NCI-H1105 (cell line): Measurements from ENCODE around the gene ABCD3.
"Not testable (repeated sequence)": the region's sequence is repeated elsewhere in the genome, so short reads cannot be mapped to it uniquely, and the experiment has no call there.

Experiments
- DNase-seq: peaks from one replicate; lab custom pipeline; 2025; lab: John Stamatoyannopoulos, UW

The ABCD3 gene

GRCh38 chr1:94417978-94418663, at the start of gene ABCD3:
Gene ABCD3, plus strand, starts transcription at chr1:94418389. Its CDS starts 90 bp downstream, at chr1:94418479.
- peak; percentile 95 for DNase-seq

- DNase-seq = not testable (repeated sequence)
Measured at GRCh38 chr1:94372771-94373170, 45.4 kb upstream of the ABCD3 start.

DNA sequence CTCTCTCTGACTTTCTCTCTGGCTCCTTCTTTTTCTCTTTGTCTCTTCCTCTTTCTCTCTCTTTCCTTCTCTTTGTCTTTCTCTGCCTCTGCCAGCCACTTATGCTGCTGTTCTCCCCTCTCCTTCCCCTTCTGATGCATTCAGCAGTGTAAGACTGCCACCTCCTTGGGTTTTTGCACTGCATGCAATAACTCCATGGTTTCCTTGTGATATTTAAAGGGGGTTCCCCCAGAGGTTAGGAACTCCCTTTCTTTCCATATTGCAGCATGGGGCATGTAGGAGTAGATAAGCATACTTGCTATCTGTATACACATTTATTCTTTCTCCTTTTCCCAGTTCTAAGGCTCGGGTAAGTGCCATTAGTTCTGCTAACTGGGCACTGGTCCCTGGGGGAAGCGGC, 44.9 kb upstream of the ABCD3 start:
- not testable (repeated sequence) for DNase-seq

DNA sequence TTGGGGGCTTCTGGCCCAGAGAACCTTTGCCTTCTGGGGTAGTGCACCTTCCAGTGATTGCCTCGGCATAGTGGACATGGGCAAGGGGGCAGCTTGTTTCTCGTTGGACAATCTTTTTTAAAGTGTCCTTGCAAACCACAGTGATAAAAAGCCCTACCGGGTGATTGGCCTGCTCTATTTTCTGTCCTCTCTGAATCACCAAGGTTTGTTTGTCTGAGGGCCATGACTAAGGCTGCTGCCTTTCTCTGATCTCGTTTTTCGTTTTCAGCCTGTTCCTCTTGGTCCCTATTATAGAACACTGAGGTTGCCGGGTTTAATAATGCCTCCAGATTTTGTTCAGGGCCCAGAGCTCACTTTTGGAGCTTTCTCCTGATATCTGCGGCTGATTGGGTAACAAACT, 42.5 kb upstream of the ABCD3 start:
- not testable (repeated sequence) for DNase-seq

DNA sequence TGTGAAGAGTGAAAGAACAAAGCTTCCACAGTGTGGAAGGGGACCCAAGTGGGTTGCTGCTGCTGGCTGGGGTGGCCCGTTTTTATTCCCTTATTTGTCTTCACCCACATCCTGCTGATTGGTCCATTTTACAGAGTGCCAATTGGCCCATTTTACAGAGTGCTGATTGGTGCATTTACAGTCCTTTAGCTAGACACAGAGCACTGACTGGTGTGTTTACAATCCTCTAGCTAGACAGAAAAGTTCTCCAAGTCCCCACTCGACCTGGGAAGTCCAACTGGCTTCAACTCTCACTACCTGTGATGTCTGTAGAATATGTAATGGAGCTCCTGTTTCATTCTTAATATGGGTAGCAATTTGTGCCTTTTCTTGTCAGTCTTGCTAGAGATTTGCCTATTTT, 39.7 kb upstream of the ABCD3 start:
- DNase-seq = not testable (repeated sequence)

GRCh38 chr1:94379615-94380014, 38.6 kb upstream of the ABCD3 start:
- DNase-seq = no peak

DNA sequence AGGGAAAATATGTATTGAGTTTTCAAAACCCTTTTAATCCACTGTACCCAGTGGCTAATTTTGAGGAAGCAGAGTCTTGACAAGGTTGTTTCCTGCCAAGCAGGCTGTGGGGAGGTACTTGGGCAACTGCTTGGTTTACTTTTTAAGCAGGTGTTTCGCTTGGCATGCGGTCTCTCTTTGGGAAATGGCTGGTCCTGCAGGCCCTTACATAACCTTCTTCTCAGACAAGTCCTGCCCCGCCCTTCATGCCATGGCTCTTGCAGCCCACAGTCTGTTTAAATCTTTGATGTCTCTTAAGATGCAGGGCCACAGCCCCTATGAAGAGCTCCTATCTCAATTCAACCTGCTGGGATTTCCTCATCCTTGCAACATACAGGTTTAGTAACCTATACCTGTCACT, 36.0 kb upstream of the ABCD3 start:
- DNase-seq = no peak

DNA sequence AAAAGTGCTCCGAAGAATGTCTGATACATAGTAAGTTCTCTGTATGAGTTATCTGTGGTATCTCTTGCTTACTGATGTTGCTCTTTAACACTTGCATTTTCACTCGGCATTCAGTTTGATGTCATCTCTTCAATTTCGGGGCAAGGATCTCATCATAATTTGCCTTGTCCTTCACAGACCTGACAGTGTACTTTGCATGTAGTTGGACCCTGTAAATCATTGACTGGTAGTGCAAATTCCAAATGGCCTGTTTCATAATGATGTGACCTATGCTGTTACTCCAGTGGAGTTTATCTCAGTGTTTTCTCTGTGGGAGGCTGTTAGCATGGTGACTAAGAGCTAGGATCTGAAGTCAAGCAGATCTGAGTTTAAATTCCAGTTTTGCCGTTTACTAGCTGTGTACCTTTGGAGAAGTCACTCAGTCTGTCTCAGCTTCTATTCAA, 34.2 kb upstream of the ABCD3 start:
- DNase-seq = no peak

GRCh38 chr1:94384485-94385265, 33.5 kb upstream of the ABCD3 start:
- no peak for DNase-seq

- no peak for DNase-seq
Measured at GRCh38 chr1:94385308-94385929, 32.8 kb upstream of the ABCD3 start.

- DNase-seq = no peak
Measured at GRCh38 chr1:94389298-94389697, 28.9 kb upstream of the ABCD3 start.

GRCh38 chr1:94394247-94394646, 23.9 kb upstream of the ABCD3 start:
- DNase-seq = no peak

DNA sequence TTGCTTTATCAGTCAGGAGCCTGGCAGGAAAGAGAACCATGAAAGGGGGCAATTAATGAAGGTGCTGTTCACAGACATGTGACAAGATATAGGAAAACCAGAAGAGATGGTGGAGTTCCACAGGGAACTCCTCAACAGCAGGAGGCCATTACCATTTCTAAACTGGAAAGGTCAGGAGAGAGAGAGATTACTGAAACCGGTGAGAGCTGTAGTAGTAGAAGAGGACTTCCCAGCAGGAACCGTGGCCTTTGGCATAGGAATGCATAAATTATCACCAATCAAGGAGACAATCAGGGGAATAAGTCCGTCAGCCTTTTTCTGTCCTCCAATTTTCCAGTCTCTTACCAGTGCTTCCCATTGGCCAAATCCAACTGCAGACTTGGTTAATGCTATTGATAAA, 23.0 kb upstream of the ABCD3 start:
- no peak for DNase-seq

- DNase-seq = no peak
Measured at GRCh38 chr1:94395748-94396309, 22.4 kb upstream of the ABCD3 start.

- DNase-seq = no peak
Measured at GRCh38 chr1:94396356-94397010, 21.7 kb upstream of the ABCD3 start.

- DNase-seq = no peak
Measured at GRCh38 chr1:94398356-94398755, 19.8 kb upstream of the ABCD3 start.

DNA sequence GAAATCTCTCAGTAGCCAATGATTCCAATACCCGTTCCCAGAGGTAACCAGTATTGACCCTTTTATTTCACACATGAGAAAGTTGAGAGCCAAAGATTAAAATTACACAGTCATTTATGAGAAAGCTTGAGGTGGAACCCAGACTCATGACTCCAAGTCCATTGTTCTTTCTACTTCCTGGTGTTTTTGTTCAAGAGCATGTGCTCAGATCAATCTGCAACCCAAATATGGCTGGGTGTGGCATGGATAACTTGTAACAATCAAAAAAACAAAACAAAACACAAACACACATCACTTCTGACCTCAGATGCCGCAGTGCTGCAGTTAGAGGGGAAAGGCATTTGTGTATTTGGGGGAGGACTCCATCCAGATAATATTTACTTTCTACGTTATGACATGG, 18.7 kb upstream of the ABCD3 start:
- no peak for DNase-seq

- DNase-seq = no peak
Measured at GRCh38 chr1:94401206-94401605, 17.0 kb upstream of the ABCD3 start.

- DNase-seq = no peak
Measured at GRCh38 chr1:94406446-94406845, 11.7 kb upstream of the ABCD3 start.

GRCh38 chr1:94408104-94408830, 9.9 kb upstream of the ABCD3 start:
- no peak for DNase-seq

- no peak for DNase-seq
Measured at GRCh38 chr1:94411237-94411636, 7.0 kb upstream of the ABCD3 start.
